ENCODE data around the gene MYO5B. TPM values are rescaled to one million over a fixed set of nuclear protein-coding genes. Genes with fewer than 3 reads are reported as not detected.

The MYO5B gene
- total RNA-seq, 4 donors from 2014 or later: 0.29 to 14.7 (median 1.2) TPM

GRCh38 chr18:49835405-49835804 lies 359.5 kb downstream of the MYO5B start:
- intact Hi-C loops (cut with DNase I; ENCODE audit: low total_unique reads): no loop called here
- Histone ChIP-seq H3K27ac (no peak overlapping the region), H3K36me3 (no peaks in the 10 kb centered on the region), H3K9me3 (no peaks in the 10 kb centered on the region), H3K27me3 (no peaks in the 10 kb centered on the region), H3K4me1 (no peaks in the 10 kb centered on the region), H3K4me3 (no peak overlapping the region)
- no peak for DNase-seq
- no peak for TF ChIP-seq POLR2A (IDR thresholded peaks at IDR 0.05)
- TF ChIP-seq CTCF (IDR thresholded peaks at IDR 0.05): no peak

GRCh38 chr18:49834258-49834657 lies 360.7 kb downstream of the MYO5B start:
- TF ChIP-seq POLR2A (IDR thresholded peaks at IDR 0.05): no peak
- TF ChIP-seq CTCF (IDR thresholded peaks at IDR 0.05): no peak
- intact Hi-C loops (cut with DNase I; ENCODE audit: low total_unique reads): no loop called here
- Histone ChIP-seq H3K27ac (no peak overlapping the region), H3K27me3 (no peaks in the 10 kb centered on the region), H3K4me1 (no peaks in the 10 kb centered on the region), H3K36me3 (no peaks in the 10 kb centered on the region), H3K4me3 (no peak overlapping the region), H3K9me3 (peaks cover 0 to 4% of the 10 kb centered on the region in 2 donors)
- no peak for DNase-seq

- H3K4me3 ChIP-seq: no peak overlapping the region
- H3K27ac ChIP-seq: no peak overlapping the region
- H3K4me1 ChIP-seq: no peaks in the 10 kb centered on the region
- TF ChIP-seq CTCF (IDR thresholded peaks at IDR 0.05): no peak
- TF ChIP-seq POLR2A (IDR thresholded peaks at IDR 0.05): no peak
- intact Hi-C loops (cut with DNase I; ENCODE audit: low total_unique reads): no loop called here
- no peaks in the 10 kb centered on the region for H3K27me3 ChIP-seq
- H3K9me3 ChIP-seq: peaks cover 0 to 4% of the 10 kb centered on the region in 2 donors
- no peak for DNase-seq
- H3K36me3 ChIP-seq: no peaks in the 10 kb centered on the region
These were observed 361.1 kb downstream of the MYO5B start for GRCh38 chr18:49833814-49834213.

GRCh38 chr18:49832221-49832647 lies 362.7 kb downstream of the MYO5B start:
- no peaks in the 10 kb centered on the region for H3K36me3 ChIP-seq
- H3K4me3 ChIP-seq: no peak overlapping the region
- DNase-seq: no peak
- no peaks in the 10 kb centered on the region for H3K27me3 ChIP-seq
- no peaks in the 10 kb centered on the region for H3K4me1 ChIP-seq
- no peak overlapping the region for H3K27ac ChIP-seq
- no peak for TF ChIP-seq CTCF (IDR thresholded peaks at IDR 0.05)
- H3K9me3 ChIP-seq: peaks cover 0 to 17% of the 10 kb centered on the region in 2 donors
- intact Hi-C loops (cut with DNase I; ENCODE audit: low total_unique reads): no loop called here

- TF ChIP-seq CTCF (IDR thresholded peaks at IDR 0.05) (no peak), POLR2A (IDR thresholded peaks at IDR 0.05) (no peak)
These were observed 367.0 kb downstream of the MYO5B start for GRCh38 chr18:49827996-49828395.

More at GRCh38 chr18:49827996-49828395, 367.0 kb downstream of the MYO5B start:
- intact Hi-C loops (cut with DNase I; ENCODE audit: low total_unique reads): no loop called here
- H3K27me3 ChIP-seq: no peaks in the 10 kb centered on the region
- DNase-seq: no peak
- H3K36me3 ChIP-seq: no peaks in the 10 kb centered on the region
- H3K4me3 ChIP-seq: no peak overlapping the region
- H3K27ac ChIP-seq: no peak overlapping the region
- no peaks in the 10 kb centered on the region for H3K4me1 ChIP-seq
- peaks cover 0 to 19% of the 10 kb centered on the region in 2 donors for H3K9me3 ChIP-seq
